NK-92 treated with Interleukin-12 subunit alpha and Interleukin-12 subunit beta, amount 100 ng/mL, for 24 hours (cell line): ENCODE results near the gene COL20A1.
"Not testable (repeated sequence)": the region's sequence is repeated elsewhere in the genome, so short reads cannot be mapped to it uniquely, and the experiment has no call there.

Source experiments
- DNase-seq: peaks from one replicate; lab custom pipeline; 2025; lab: John Stamatoyannopoulos, UW

Gene COL20A1

GRCh38 chr20:63334356-63334755 is 41.4 kb downstream of the COL20A1 start:
- DNase-seq, result no peak

- not testable (repeated sequence) for DNase-seq
Observed at GRCh38 chr20:63335060-63335459, 42.1 kb downstream of the COL20A1 start.

- no peak for DNase-seq
Observed at GRCh38 chr20:63335711-63336110, 42.7 kb downstream of the COL20A1 start.

- no peak for DNase-seq
Observed at GRCh38 chr20:63336232-63336752, 43.3 kb downstream of the COL20A1 start.

GRCh38 chr20:63337786-63338420 is 44.9 kb downstream of the COL20A1 start:
- no peak for DNase-seq

GRCh38 chr20:63339154-63340094 is 46.4 kb downstream of the COL20A1 start:
- DNase-seq, result not testable (repeated sequence)

- not testable (repeated sequence) for DNase-seq
Observed at GRCh38 chr20:63340158-63340688, 47.2 kb downstream of the COL20A1 start.

GRCh38 chr20:63342561-63343459 is 49.8 kb downstream of the COL20A1 start:
- no peak for DNase-seq

GRCh38 chr20:63343460-63344445 is 50.8 kb downstream of the COL20A1 start:
- no peak for DNase-seq

- no peak for DNase-seq
Observed at GRCh38 chr20:63344616-63345327, 51.8 kb downstream of the COL20A1 start.

- DNase-seq, result no peak
Observed at GRCh38 chr20:63345328-63346100, 52.5 kb downstream of the COL20A1 start.

- no peak for DNase-seq
Observed at GRCh38 chr20:63346131-63347080, 53.4 kb downstream of the COL20A1 start.

GRCh38 chr20:63347081-63347741 is 54.2 kb downstream of the COL20A1 start:
- no peak for DNase-seq

- DNase-seq, result no peak
Observed at GRCh38 chr20:63347950-63348827, 55.2 kb downstream of the COL20A1 start.

GRCh38 chr20:63348828-63349515 is 56.0 kb downstream of the COL20A1 start:
- no peak for DNase-seq

- DNase-seq, result no peak
Observed at GRCh38 chr20:63349516-63349895, 56.5 kb downstream of the COL20A1 start.
